ENCODE results near the gene ANGPTL7. TPM values are rescaled to one million over a fixed set of nuclear protein-coding genes. Genes with fewer than 3 reads are reported as not detected.

Gene ANGPTL7
- polyA plus RNA-seq, 4 donors: 0.73 TPM; not detected in 3

GRCh38 chr1:11151114-11151513 lies 38.0 kb upstream of the ANGPTL7 start:
- H3K4me3 ChIP-seq (ENCODE audit: low read depth in 1 of 3, low read length in 3 of 3): no peak overlapping the region
- H3K9me3 ChIP-seq (ENCODE audit: control insufficient read depth in 2 of 2, insufficient read depth in 1 of 2, low read depth in 1 of 2, low read length in 1 of 2): no peaks in the 10 kb centered on the region
- H3K36me3 ChIP-seq (ENCODE audit: control insufficient read depth in 3 of 3, insufficient read depth in 2 of 3, low read depth in 1 of 3, low read length in 3 of 3): peaks cover 18 to 23% (median 20%) of the 10 kb centered on the region in 3 donors
- H3K27ac ChIP-seq (ENCODE audit: low read depth in 1 of 3, low read length in 2 of 3): no peak overlapping the region
- no peaks in the 10 kb centered on the region for H3K4me1 ChIP-seq (ENCODE audit: control insufficient read depth in 3 of 3, insufficient read depth in 2 of 3, low read depth in 1 of 3, low read length in 2 of 3)
- FAIRE-seq: no peak
- no peak for DNase-seq
- H3K27me3 ChIP-seq (ENCODE audit: control insufficient read depth in 3 of 3, insufficient read depth in 3 of 3, low read length in 3 of 3): no peaks in the 10 kb centered on the region
- 76 to 91% (median 89%) methylated on average over 5 of the region's 5 CpGs for WGBS, 3 donors

GRCh38 chr1:11151826-11152612 lies 37.1 kb upstream of the ANGPTL7 start:
- 80 to 95% (median 88%) methylated on average over 9 of the region's 9 CpGs for WGBS, 3 donors
- Histone ChIP-seq H3K27me3 (ENCODE audit: control insufficient read depth in 3 of 3, insufficient read depth in 3 of 3, low read length in 3 of 3) (no peaks in the 10 kb centered on the region), H3K27ac (ENCODE audit: low read depth in 1 of 3, low read length in 2 of 3) (no peak overlapping the region), H3K4me1 (ENCODE audit: control insufficient read depth in 3 of 3, insufficient read depth in 2 of 3, low read depth in 1 of 3, low read length in 2 of 3) (no peaks in the 10 kb centered on the region), H3K4me3 (ENCODE audit: low read depth in 1 of 3, low read length in 3 of 3) (no peak overlapping the region), H3K36me3 (ENCODE audit: control insufficient read depth in 3 of 3, insufficient read depth in 2 of 3, low read depth in 1 of 3, low read length in 3 of 3) (peaks cover 15 to 25% (median 16%) of the 10 kb centered on the region in 3 donors), H3K9me3 (ENCODE audit: control insufficient read depth in 2 of 2, insufficient read depth in 1 of 2, low read depth in 1 of 2, low read length in 1 of 2) (no peaks in the 10 kb centered on the region)
- FAIRE-seq: no peak
- DNase-seq: no peak

GRCh38 chr1:11152755-11153154 lies 36.4 kb upstream of the ANGPTL7 start:
- Histone ChIP-seq H3K9me3 (ENCODE audit: control insufficient read depth in 2 of 2, insufficient read depth in 1 of 2, low read depth in 1 of 2, low read length in 1 of 2) (no peaks in the 10 kb centered on the region), H3K27me3 (ENCODE audit: control insufficient read depth in 3 of 3, insufficient read depth in 3 of 3, low read length in 3 of 3) (no peaks in the 10 kb centered on the region), H3K36me3 (ENCODE audit: control insufficient read depth in 3 of 3, insufficient read depth in 2 of 3, low read depth in 1 of 3, low read length in 3 of 3) (peaks cover 12 to 26% (median 18%) of the 10 kb centered on the region in 3 donors), H3K4me3 (ENCODE audit: low read depth in 1 of 3, low read length in 3 of 3) (no peak overlapping the region), H3K4me1 (ENCODE audit: control insufficient read depth in 3 of 3, insufficient read depth in 2 of 3, low read depth in 1 of 3, low read length in 2 of 3) (no peaks in the 10 kb centered on the region), H3K27ac (ENCODE audit: low read depth in 1 of 3, low read length in 2 of 3) (no peak overlapping the region)
- 91 to 95% (median 93%) methylated on average over 9 of the region's 9 CpGs for WGBS, 3 donors
- DNase-seq: no peak
- no peak for FAIRE-seq

- Histone ChIP-seq H3K9me3 (ENCODE audit: control insufficient read depth in 2 of 2, insufficient read depth in 1 of 2, low read depth in 1 of 2, low read length in 1 of 2) (no peaks in the 10 kb centered on the region), H3K4me1 (ENCODE audit: control insufficient read depth in 3 of 3, insufficient read depth in 2 of 3, low read depth in 1 of 3, low read length in 2 of 3) (no peaks in the 10 kb centered on the region), H3K27ac (ENCODE audit: low read depth in 1 of 3, low read length in 2 of 3) (no peak overlapping the region), H3K36me3 (ENCODE audit: control insufficient read depth in 3 of 3, insufficient read depth in 2 of 3, low read depth in 1 of 3, low read length in 3 of 3) (peaks cover 12 to 26% (median 18%) of the 10 kb centered on the region in 3 donors), H3K27me3 (ENCODE audit: control insufficient read depth in 3 of 3, insufficient read depth in 3 of 3, low read length in 3 of 3) (no peaks in the 10 kb centered on the region), H3K4me3 (ENCODE audit: low read depth in 1 of 3, low read length in 3 of 3) (no peak overlapping the region)
- no peak for FAIRE-seq
- 82 to 89% (median 84%) methylated on average over 3 of the region's 3 CpGs for WGBS, 3 donors
- no peak for DNase-seq
Observed at GRCh38 chr1:11153184-11153583, 36.0 kb upstream of the ANGPTL7 start.

GRCh38 chr1:11156441-11156840 lies 32.7 kb upstream of the ANGPTL7 start:
- FAIRE-seq (no peak), DNase-seq (no peak)
- Histone ChIP-seq H3K27ac (ENCODE audit: low read depth in 1 of 3, low read length in 2 of 3) (no peak overlapping the region), H3K27me3 (ENCODE audit: control insufficient read depth in 3 of 3, insufficient read depth in 3 of 3, low read length in 3 of 3) (no peaks in the 10 kb centered on the region), H3K4me1 (ENCODE audit: control insufficient read depth in 3 of 3, insufficient read depth in 2 of 3, low read depth in 1 of 3, low read length in 2 of 3) (no peaks in the 10 kb centered on the region), H3K36me3 (ENCODE audit: control insufficient read depth in 3 of 3, insufficient read depth in 2 of 3, low read depth in 1 of 3, low read length in 3 of 3) (peaks cover 6 to 20% (median 17%) of the 10 kb centered on the region in 3 donors), H3K9me3 (ENCODE audit: control insufficient read depth in 2 of 2, insufficient read depth in 1 of 2, low read depth in 1 of 2, low read length in 1 of 2) (no peaks in the 10 kb centered on the region), H3K4me3 (ENCODE audit: low read depth in 1 of 3, low read length in 3 of 3) (no peak overlapping the region)
- WGBS, 3 donors: 71 to 79% (median 75%) methylated on average over 3 of the region's 3 CpGs

- DNase-seq: no peak
- Histone ChIP-seq H3K4me3 (ENCODE audit: low read depth in 1 of 3, low read length in 3 of 3) (no peak overlapping the region), H3K36me3 (ENCODE audit: control insufficient read depth in 3 of 3, insufficient read depth in 2 of 3, low read depth in 1 of 3, low read length in 3 of 3) (peaks cover 6 to 20% (median 17%) of the 10 kb centered on the region in 3 donors), H3K9me3 (ENCODE audit: control insufficient read depth in 2 of 2, insufficient read depth in 1 of 2, low read depth in 1 of 2, low read length in 1 of 2) (no peaks in the 10 kb centered on the region), H3K4me1 (ENCODE audit: control insufficient read depth in 3 of 3, insufficient read depth in 2 of 3, low read depth in 1 of 3, low read length in 2 of 3) (no peaks in the 10 kb centered on the region), H3K27ac (ENCODE audit: low read depth in 1 of 3, low read length in 2 of 3) (no peak overlapping the region), H3K27me3 (ENCODE audit: control insufficient read depth in 3 of 3, insufficient read depth in 3 of 3, low read length in 3 of 3) (no peaks in the 10 kb centered on the region)
- no peak for FAIRE-seq
- 85 to 93% (median 86%) methylated on average over 7 of the region's 7 CpGs for WGBS, 3 donors
Observed at GRCh38 chr1:11156963-11157362, 32.2 kb upstream of the ANGPTL7 start.

GRCh38 chr1:11157394-11157793 lies 31.8 kb upstream of the ANGPTL7 start:
- Histone ChIP-seq H3K9me3 (ENCODE audit: control insufficient read depth in 2 of 2, insufficient read depth in 1 of 2, low read depth in 1 of 2, low read length in 1 of 2) (no peaks in the 10 kb centered on the region), H3K27ac (ENCODE audit: low read depth in 1 of 3, low read length in 2 of 3) (no peak overlapping the region), H3K4me1 (ENCODE audit: control insufficient read depth in 3 of 3, insufficient read depth in 2 of 3, low read depth in 1 of 3, low read length in 2 of 3) (no peaks in the 10 kb centered on the region), H3K36me3 (ENCODE audit: control insufficient read depth in 3 of 3, insufficient read depth in 2 of 3, low read depth in 1 of 3, low read length in 3 of 3) (peaks cover 6 to 20% (median 17%) of the 10 kb centered on the region in 3 donors), H3K4me3 (ENCODE audit: low read depth in 1 of 3, low read length in 3 of 3) (no peak overlapping the region), H3K27me3 (ENCODE audit: control insufficient read depth in 3 of 3, insufficient read depth in 3 of 3, low read length in 3 of 3) (no peaks in the 10 kb centered on the region)
- no peak for DNase-seq
- no peak for FAIRE-seq
- WGBS, 3 donors: 71 to 89% (median 89%) methylated on average over 8 of the region's 8 CpGs

GRCh38 chr1:11157867-11158266 lies 31.3 kb upstream of the ANGPTL7 start:
- no peak overlapping the region for H3K27ac ChIP-seq (ENCODE audit: low read depth in 1 of 3, low read length in 2 of 3)
- DNase-seq: no peak
- H3K4me1 ChIP-seq (ENCODE audit: control insufficient read depth in 3 of 3, insufficient read depth in 2 of 3, low read depth in 1 of 3, low read length in 2 of 3): no peaks in the 10 kb centered on the region
- WGBS, 3 donors: 25 to 26% (median 25%) methylated on average over 2 of the region's 2 CpGs
- peaks cover 5 to 20% (median 15%) of the 10 kb centered on the region in 3 donors for H3K36me3 ChIP-seq (ENCODE audit: control insufficient read depth in 3 of 3, insufficient read depth in 2 of 3, low read depth in 1 of 3, low read length in 3 of 3)
- no peaks in the 10 kb centered on the region for H3K9me3 ChIP-seq (ENCODE audit: control insufficient read depth in 2 of 2, insufficient read depth in 1 of 2, low read depth in 1 of 2, low read length in 1 of 2)
- FAIRE-seq: no peak
- no peak overlapping the region for H3K4me3 ChIP-seq (ENCODE audit: low read depth in 1 of 3, low read length in 3 of 3)
- H3K27me3 ChIP-seq (ENCODE audit: control insufficient read depth in 3 of 3, insufficient read depth in 3 of 3, low read length in 3 of 3): no peaks in the 10 kb centered on the region

- no peak overlapping the region for H3K4me3 ChIP-seq (ENCODE audit: low read depth in 1 of 3, low read length in 3 of 3)
- peaks cover 3 to 20% (median 12%) of the 10 kb centered on the region in 3 donors for H3K36me3 ChIP-seq (ENCODE audit: control insufficient read depth in 3 of 3, insufficient read depth in 2 of 3, low read depth in 1 of 3, low read length in 3 of 3)
- WGBS, 3 donors: 92 to 97% (median 93%) methylated on average over 3 of the region's 3 CpGs
- no peak for DNase-seq
- H3K27ac ChIP-seq (ENCODE audit: low read depth in 1 of 3, low read length in 2 of 3): no peak overlapping the region
- H3K4me1 ChIP-seq (ENCODE audit: control insufficient read depth in 3 of 3, insufficient read depth in 2 of 3, low read depth in 1 of 3, low read length in 2 of 3): no peaks in the 10 kb centered on the region
- FAIRE-seq: no peak
- no peaks in the 10 kb centered on the region for H3K27me3 ChIP-seq (ENCODE audit: control insufficient read depth in 3 of 3, insufficient read depth in 3 of 3, low read length in 3 of 3)
- H3K9me3 ChIP-seq (ENCODE audit: control insufficient read depth in 2 of 2, insufficient read depth in 1 of 2, low read depth in 1 of 2, low read length in 1 of 2): no peaks in the 10 kb centered on the region
Observed at GRCh38 chr1:11158291-11158690, 30.9 kb upstream of the ANGPTL7 start.
